H54 (cell line): Measurements from ENCODE around the gene NMT2.

Source experiments
- DNase-seq: peaks from one replicate; pipeline ENCODE4 v3.0.0; 2011; ENCODE audit warnings: low spot score, mixed read lengths; ENCODE audit not compliant: insufficient read length
- FAIRE-seq: peaks from 3 replicates; lab custom pipeline; 2011; peaks lifted over from hg19 to GRCh38; lab: Jason Lieb, UNC
- POLR2A ChIP-seq: IDR thresholded peaks from 2 replicates; pipeline ENCODE4 v1.6.1; 2011; ENCODE audit warnings: low read depth, mild to moderate bottlenecking, low read length

Gene NMT2

DNA sequence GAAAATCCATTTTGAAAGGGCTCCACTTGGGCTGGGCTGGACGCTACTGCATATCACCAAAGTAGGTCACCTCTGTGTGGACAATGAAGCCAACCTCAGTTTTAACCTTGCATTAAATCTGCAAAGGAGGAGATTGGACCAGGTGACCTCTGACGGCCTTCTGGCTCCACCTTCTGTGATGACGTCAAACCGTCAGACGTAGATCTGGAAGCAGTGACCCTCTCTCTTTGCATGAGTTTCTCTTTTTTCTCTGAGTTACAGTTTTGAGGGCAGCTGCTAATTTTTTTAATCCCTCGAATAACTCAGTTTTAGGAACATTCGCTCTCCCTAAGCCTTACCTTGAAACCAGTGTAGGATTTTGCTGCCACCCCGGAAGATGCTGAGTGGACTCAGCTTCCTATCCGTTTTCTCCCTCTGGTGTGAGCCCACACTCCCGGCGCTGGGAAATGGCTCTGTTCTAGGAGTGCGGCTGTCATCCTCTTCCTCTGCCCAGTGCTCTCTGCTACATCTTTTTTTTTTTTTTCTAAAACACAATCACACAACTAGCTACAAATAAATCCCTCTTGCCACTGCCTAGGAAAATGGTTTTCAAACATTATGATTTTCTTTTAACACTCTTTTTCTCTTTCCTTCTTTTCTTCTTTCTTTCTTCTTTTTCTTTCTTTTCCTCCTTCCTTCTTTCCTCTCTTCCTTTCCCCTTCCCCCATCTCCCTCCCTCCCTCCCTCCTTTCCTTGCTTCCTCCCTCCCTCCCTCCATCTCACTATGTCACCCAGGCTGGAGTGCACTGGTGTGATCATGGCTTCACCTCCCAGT is 27.7 kb upstream of the NMT2 start:
- no peak for TF ChIP-seq POLR2A
- DNase-seq: no peak
- FAIRE-seq: no peak

DNA sequence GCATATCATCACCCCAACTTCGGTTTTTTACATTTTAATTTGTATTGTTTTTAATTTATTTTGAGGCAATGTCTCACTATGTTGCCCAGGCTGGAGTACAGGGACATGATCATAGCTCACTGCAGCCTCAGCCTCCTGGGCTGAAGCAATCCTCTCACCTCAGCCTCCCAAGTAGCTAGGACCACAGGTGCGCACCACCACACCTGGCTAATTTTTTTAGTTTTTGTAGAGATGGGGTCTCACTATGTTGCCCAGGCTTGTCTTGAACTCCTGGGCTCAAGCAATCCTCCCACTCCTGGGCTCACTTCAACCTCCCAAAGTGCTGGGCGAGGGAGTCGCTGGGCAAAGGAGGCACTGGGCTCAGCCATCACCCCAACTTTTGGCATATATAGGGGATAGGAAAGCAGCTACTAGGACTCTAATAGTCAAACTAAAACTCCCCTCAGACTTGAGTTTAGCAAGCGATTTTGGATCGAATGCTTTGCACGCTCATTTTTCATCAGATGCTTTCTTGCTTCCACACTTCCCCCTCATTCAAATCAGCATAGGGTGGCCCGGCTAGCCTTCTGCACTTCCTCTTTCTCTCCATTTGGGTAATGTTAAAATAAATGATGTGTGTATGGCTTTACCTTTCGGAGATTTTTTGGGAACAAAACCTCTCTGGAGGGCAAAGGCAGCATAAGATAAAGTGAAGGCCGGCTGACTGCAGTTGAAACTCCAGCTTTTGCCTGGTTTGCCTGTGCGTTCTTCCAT is 20.8 kb upstream of the NMT2 start:
- no peak for TF ChIP-seq POLR2A
- DNase-seq: no peak
- FAIRE-seq: no peak

DNA sequence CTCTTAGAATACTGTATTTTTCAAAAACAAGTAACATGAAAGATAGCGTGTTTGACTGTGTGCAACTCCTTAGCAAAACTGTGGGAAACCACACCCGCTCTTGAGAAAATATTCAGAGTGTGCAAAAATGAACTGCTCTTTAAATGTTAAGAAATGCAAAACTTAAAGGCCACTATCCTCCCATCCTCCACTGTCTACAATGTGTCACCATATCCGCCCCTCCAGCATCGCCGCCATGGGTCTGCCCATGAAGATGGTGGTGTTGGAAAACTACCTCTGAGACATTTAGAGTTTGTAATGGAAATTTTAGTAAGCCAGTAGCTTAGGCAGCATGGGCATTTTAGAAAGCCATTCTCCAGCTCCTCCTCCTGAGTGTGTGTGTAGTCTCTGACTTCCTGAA is 20.1 kb upstream of the NMT2 start:
- TF ChIP-seq POLR2A: no peak
- FAIRE-seq: no peak
- DNase-seq: no peak

DNA sequence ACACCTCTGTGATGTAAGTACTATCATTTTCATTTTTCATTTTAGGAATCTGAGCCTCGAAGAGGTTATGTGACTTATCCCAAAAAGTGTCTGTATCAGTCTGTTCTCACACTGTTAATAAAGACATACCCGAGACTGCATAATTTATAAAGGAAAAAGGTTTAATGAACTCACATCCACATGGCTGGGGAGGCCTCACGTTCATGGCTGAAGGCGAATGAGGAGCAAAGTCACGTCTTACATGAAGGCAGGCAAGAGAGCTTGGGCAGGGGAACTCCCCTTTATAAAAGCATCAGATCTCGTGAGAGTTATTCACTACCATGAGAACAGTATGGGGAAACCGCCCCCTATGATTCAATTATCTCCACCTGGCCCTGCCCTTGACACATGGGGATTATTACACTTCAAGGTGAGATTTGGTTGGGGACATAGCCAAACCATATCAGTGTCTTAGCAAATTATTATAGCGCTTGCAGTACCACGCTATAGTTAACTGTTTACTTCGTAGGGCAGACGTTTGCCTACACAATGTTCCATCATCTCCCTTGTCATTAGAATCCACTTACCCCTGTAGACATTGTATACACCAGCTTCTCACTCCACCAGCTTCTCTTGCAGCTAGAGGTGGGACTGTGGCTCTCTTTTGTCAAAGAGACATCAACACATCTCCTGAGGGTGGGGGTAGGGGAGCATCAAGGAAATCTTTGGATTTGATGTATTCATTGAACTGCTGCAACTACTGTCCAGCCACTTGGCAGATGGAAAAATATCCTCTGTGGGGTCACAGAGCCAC is 15.4 kb upstream of the NMT2 start:
- TF ChIP-seq POLR2A: no peak
- DNase-seq (no peak), FAIRE-seq (no peak)

DNA sequence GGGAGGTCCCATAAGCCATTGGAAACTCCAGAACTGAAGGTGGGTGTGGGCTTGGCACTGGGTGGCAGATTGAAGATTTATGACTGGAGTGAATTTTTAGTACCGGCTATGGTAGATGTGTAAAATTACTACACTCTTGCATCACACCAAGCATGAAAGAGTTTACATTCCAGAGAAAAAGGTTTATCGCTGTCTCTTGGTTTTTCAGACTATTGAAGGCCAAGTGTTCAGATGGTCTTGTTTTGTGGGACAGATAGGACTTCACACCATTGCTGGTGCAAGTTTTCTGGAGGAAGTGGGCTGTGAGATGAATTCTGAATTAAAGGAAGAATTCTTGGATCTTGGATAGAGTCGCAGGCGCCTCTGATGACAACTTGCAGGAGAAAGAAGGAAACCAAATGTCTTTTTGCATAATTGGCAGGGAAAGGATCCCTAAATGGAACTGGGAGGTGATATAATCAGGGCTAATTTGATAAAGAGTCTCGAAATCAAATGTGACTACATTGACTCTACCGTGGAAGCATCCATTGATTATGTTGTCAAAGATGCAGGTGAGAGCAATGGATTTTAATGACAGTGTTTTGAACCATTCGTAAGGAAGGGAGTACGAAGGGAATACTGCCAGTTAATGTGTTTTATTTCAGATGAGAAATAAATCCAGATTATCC is 14.2 kb upstream of the NMT2 start:
- FAIRE-seq (no peak), DNase-seq (no peak)
- no peak for TF ChIP-seq POLR2A

DNA sequence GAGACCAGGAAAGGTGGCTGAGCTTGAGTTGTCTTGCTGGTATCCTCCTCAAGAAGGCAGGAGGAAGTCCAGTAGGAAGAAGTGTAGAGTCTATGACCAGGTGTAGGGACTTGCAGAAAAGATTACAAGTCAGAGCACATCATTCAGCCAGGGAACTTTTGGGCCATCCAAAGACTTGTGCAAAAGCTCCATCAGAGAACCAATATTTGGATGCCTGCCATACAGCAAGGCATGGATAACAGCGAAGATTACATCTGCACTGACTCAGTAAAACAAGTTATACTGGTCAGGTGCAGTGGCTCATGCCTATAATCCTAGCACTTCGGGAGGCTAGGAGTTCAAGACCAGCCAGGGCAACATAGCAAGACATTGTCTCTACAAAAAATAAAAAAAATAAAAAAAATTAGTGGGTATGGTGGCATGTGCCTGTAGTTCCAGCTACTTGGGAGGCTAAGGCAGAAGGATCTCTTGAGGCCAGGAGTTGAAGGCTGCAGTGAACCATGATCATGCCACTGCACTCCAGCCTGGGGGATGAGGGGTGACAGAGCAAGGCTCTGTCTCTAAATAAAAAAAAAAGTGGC is 13.2 kb upstream of the NMT2 start:
- TF ChIP-seq POLR2A: no peak
- FAIRE-seq (no peak), DNase-seq (no peak)

DNA sequence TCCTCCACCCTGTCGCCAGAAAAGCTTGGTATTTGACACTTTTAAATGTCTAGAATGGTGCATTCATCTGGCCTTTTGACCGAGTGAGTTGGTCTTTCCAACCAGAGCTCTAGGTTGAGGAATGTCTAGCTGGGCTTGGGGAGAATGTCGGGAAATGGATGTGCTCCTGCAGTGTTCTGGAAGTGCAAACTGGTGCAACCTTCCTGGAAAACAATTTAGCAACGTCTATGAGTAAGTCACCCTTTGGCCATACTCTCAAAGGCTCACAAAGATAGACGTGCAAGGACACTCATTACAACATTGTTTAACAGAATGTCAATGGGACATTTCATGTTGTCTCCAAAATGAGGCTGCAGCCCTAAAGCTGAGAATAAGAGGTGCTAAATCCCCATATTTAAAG is 12.2 kb upstream of the NMT2 start:
- no peak for TF ChIP-seq POLR2A
- FAIRE-seq: no peak
- no peak for DNase-seq

DNA sequence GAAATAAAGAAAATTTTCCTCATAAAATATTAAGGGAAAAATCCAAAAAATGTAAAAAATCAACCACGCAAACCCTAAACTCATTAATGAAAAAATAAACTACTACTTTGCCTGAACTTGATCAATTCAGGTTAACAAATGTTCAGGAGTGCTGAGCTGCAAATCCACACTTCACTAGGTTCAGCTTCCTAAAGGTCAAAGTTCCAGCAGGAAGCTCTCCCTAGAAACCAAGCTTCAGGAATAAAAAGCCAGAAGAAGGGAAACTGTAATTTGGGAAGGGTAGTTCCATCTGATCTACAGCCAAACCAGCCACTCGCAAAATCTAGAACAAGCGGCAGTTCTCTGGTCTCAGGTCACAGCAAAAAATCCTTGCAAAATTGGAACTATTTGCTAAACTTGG is 7.8 kb upstream of the NMT2 start:
- FAIRE-seq (no peak), DNase-seq (no peak)
- TF ChIP-seq POLR2A: no peak

DNA sequence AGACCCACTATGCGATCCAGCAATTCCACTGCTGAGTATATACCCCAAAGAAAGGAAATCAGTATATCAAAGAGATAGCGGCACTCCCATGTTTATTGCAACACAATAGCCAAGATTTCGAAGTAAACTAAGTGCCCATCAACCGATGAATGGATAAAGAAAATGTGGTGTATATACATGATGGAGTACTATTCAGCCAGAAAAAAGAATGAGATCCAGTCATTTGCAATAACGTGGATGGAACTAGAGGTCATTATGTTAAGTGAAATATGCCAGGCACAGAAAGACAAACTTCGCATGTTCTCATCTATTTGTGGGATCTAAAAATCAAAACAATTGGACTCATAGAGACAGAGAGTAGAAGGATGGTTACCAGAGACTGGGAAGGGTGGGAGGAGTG is 7.1 kb upstream of the NMT2 start:
- no peak for TF ChIP-seq POLR2A
- FAIRE-seq (no peak), DNase-seq (no peak)

DNA sequence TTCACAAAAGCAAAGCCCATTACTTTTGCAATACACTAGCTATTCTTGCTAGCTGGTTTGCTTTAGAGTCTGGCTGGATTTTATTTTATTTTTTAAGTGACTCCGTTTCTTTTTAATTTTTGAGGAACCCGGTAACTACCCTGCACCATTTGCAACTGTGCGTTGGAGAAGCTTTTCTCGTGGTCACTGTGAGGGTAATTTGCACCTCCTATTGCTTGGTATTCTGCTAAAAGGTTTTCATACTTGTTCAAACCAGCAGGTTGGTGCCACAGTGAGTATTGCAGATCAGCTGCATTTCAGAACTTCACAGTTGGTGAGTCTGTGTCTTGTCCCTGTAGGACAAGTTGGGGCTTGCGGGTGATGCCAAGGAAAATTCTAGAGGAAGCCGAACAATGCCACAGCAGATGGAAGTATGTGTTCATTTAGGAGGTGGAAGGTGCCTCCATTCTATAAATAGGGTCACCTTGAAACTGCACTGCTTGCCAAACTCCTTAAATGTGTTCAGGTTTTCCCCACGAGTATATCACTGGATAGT is 3.9 kb upstream of the NMT2 start:
- TF ChIP-seq POLR2A: no peak
- FAIRE-seq (no peak), DNase-seq (no peak)

DNA sequence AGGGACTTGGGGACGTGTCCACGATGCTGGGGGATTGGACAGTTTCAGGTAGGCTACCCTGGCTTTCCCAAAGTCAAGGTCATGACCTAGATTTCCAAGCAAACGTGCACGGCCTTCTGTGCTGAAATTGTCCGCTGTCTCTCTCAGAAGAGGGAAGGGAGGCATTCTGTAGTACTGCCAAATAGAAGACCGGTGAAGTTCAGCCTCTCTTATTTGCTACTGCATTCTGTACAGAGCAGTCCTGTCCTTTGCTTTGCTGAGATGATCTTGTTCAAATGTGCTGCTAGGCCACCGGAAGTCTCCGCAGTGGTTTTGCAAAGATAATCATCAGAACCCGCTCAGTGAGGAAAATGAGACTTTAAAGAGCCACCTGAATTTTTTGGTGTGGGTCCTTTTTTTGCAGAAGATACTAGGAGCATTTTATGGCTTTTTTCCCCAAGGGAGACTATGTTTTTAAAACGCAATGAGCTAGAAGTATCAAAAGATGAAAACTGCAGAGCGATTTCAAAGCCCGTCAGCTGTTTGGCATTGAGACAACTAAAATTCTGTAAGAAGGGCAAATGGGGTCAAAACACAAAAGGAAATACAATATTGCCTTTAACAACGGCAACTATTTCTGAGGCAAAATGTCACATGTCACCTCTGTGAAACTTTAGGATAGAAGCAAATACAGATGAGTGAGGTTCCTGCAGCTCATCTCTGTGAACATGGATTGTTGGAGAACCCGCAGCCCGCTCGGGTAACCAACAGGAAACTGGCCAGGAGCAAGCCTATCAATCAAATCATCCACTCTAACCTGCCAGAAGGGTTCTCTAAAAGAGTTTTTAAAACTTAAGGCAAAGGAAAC is 1.3 kb upstream of the NMT2 start:
- no peak for DNase-seq
- FAIRE-seq: no peak
- TF ChIP-seq POLR2A: no peak
